OCI-M1 (cell line): ENCODE results near the gene SLC25A22.

Experiments used
- DNase-seq: peaks from one replicate; lab custom pipeline; 2025; lab: John Stamatoyannopoulos, UW

The SLC25A22 gene

DNA sequence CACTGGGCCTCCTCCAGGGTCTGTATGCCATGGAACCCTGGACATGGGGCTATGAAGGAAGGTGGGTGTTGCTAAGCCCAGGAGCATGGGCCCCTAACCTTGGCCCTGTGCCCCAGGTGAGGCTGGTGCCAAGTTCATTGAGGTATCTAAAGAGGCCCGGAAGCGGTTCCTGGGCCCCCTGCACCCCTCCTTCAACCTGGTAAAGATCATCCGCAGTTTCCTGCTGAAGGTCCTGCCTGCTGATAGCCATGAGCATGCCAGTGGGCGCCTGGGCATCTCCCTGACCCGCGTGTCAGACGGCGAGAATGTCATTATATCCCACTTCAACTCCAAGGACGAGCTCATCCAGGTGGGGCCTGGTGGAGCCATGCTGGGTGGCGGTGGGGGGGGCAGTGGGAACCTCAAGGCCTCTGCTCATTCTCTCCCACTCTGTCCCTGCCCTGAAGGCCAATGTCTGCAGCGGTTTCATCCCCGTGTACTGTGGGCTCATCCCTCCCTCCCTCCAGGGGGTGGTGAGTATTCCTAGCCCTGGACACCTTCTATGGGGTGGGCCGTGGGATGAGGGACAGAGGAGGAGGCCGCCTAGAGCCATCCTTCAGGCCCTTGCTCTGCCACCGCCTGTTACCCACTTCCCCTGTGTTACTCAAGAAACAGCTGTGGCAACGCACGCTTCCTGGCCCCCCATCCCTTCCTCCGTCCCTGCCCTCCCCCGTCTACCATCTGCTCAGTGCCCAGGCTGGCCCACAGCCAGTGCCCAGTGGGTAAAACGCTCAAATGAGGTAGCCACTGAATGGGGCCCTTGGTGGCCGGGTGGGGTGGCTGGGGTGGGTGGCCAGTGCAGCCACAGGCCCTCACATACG is 23.7 kb upstream of the SLC25A22 start:
- DNase-seq: no peak

DNA sequence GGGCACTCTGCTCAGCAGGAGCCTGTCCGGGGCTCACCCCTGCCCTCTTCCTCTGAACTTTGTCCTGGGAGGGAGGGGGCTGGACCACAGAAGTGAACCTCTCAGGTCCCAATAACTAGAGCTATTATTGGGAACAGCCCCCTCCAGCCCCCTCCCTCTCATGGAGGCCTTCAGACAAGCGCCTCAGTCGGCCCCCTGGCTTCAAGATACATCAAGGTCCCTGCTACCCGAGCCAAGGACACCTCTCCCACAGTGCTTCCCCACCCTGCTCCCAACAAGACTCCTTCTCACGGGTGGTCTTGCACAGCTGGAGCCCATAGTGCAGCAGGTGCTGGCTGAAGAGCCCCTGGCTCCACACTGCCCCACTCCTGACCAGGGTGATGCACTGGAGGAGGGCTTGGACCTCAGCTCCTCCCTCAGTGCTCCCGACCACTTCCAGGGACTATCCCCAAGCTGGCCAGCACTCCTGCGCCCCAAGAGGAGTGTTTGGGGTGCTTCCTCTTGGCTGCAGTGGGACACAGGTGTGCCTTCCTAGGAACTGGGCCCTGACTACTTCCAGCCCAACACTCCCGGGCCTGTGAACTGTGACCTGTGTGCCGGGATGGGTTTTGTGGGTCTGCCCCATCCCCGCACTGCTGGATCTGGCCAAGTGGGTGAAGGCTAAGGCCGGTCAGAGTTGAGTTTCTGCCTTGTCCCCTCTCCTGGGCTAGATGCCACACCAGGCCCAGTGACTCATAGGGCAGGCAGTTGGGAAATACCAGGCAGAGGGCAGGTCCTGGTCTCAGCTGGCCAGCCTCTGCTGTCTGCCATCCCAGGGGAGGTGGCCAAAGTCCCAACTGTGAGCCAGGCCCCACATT is 22.8 kb upstream of the SLC25A22 start:
- no peak for DNase-seq

DNA sequence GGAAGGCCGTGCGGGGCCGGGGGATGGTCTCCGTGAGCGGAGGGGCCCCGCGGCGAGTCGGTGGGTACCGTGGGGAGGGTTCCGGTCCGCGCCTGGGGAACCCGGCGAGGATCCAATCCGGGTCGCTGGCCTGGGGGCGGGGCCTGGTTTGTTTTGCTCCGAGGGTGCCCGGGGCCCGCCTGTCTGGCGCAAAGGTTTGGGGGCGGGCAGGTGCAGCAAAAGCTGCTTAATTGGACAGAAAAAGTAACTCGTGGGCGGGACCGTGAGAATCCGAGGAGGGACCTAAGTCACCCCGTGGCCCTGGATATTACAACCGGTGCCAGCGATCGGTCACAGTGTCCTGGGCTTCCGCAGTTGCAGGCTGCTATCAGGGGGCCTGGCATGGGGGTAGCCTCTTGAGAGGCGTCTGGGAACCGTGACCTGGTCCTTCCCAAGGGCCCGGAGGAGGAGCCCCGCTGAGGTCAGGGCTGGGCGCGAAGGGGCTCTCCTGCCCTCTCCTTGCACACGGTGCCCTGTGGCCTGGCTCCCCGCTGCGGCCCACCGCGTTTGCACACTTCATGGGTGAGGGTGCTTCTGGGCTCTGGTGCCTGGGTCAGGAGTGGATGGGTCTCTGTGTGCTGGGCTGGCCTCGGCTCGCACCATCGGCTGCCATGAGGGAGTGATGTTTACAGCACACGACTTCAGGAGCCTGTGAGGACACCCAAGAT is 22.0 kb upstream of the SLC25A22 start:
- peak; percentile 91 for DNase-seq

DNA sequence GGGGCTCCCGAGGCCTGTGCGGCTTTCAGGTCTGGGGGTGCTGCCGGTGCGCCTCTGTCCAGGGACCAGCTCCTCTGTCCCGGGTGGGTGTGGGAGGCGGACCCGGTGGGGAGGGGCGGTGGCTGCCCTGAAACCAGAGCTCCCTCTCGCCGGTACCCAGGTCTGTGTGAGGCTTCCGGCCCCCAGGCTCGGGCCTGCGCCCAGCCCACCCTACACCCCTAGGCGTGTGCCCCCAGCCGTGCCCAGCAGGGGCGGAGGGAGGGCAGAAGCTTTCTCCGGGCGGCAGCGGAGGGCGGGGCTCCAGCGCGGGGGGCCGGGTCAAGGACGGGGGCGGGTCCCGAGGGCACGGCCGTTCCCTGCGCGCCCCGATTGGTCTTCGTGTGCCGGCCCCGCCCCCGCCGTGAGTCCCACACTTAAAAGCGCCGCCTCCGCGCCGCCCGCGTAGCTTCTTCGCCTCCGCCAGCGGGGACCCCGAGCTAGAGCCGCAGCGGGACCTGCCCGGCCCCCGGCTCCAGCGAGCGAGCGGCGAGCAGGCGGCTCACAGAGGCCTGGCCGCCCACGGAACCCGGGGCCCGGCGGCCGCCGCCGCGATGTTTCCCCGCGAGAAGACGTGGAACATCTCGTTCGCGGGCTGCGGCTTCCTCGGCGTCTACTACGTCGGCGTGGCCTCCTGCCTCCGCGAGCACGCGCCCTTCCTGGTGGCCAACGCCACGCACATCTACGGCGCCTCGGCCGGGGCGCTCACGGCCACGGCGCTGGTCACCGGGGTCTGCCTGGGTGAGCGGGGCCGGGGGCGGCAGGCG is 21.2 kb upstream of the SLC25A22 start:
- peak; percentile 92 for DNase-seq

GRCh38 chr11:818396-819128 is 20.5 kb upstream of the SLC25A22 start, which contains the start of gene PNPLA2:
PNPLA2 (plus strand) TSS chr11:818914; CDS start chr11:819719, 805 bp downstream.
- no peak for DNase-seq

DNA sequence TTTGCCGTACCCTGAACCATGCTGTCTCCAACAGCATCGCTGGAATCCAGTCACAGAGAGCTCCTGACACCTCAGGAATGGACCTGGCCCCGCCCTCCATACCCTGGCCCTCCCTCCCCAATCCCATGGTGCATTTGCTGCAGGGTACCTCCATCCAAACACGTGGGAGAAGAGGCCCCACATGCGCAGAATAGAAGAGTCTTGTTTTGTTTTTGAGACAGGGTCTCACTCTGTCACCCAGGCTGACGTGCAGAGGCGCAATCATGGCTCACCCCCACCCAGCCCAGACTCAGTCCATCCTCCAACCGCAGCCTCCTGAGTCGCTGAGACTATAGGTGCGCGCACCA is 18.3 kb upstream of the SLC25A22 start:
- no peak for DNase-seq

DNA sequence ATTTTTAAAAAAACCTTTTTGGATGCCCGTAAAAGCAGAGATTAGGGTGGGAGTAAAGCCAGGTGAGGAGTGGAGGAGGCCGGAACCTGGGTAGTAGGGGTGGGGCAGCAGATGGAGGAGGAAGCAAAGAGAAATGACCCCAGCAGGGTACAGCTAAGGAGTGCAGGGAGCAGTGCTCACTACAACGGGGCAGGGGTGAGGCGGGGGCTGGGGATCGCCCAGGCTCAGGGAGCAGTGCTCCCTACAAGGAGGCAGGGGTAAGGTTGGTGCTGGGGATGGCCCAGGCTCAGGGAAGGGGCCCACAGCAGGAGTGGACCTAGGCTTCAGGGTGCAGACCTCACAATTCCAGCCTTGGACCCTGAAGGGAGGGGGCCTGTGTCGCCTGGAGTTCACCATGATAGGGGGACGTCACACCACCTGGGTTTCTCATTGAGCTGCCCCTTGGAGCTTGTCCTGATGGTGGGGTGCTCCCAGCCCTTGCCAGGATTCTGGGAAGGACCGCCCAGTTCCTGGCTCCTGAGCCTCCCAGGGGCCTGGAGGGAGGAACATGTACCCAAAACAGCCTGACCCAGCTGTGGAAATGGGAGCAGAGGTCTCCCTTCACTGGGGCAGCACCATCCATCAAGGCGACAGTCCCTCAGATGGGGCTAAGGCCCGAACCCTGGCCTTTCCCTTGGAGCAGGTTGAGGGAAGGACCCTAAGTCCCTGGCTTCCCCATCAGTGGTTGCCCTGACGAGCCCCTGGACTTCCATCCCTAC is 17.8 kb upstream of the SLC25A22 start:
- DNase-seq: no peak

GRCh38 chr11:813456-814096 is 15.5 kb upstream of the SLC25A22 start:
- no peak for DNase-seq

GRCh38 chr11:813072-813455 is 15.0 kb upstream of the SLC25A22 start:
- DNase-seq: no peak

DNA sequence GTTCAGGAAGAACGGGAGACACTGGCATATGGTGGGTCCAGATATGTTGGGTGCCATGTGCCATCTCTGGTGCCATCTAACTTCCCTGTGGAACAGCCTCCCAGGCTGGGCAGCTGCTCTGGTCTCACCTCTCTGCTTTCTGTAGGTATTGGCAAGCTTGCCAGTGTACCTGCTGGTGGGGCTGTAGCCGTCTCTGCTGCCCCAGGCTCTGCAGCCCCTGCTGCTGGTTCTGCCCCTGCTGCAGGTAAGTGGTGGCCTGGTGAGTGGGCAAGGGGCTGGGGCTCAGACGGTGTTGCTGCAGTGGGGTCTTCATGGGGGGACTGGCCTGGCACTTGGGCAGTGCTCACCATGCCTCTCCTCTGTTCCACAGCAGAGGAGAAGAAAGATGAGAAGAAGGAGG is 14.3 kb upstream of the SLC25A22 start:
- no peak for DNase-seq

- no peak for DNase-seq
These were observed 13.6 kb upstream of the SLC25A22 start for GRCh38 chr11:811446-812245.

- no peak for DNase-seq
These were observed 12.0 kb upstream of the SLC25A22 start for GRCh38 chr11:810040-810567.

GRCh38 chr11:809287-810039 is 11.4 kb upstream of the SLC25A22 start, which contains the start of gene RPLP2:
RPLP2 (plus strand) TSS chr11:809967; CDS start chr11:810235, 268 bp downstream.
- peak; percentile 99 for DNase-seq

DNA sequence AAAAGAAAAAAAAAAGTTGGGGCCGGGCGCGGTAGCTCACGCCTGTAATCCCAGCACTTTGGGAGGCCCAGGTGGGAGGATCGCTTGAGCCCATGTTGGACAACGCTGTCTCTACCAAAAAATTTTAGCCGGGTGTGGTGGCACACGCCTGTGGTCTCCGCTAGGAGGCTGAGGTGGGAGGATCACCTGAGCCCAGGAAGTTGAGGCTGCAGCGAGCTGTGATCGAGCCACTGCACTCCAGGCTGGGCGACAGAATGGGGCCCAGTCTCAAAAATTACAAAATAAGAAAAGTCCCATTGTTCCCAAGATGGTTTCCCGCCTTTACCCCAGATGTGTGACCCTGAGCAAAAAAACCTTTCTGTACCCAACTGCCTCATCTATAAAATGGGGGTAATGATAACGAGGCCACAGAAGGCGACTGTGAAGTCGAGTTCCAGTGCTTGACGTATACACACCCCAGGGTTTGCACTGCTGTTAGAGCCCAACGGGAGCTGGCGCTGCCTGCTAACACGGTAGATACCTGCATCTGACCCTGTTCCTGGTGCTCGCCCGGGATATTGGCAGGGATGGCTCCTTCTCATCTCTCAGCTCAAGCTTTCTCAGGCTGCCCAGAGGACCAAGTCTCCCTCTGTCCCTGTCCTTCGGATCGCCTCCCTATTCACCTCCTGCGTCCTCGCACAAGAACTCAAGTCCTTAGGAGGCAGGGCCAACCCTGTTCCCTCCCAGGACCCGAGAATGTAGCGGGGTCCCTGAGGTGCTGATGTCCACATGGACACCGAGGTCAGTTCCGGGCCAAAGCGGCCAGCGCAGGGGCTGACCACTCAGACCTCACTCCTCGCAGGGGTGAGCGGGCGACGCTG is 10.6 kb upstream of the SLC25A22 start:
- DNase-seq: peak; percentile 64

DNA sequence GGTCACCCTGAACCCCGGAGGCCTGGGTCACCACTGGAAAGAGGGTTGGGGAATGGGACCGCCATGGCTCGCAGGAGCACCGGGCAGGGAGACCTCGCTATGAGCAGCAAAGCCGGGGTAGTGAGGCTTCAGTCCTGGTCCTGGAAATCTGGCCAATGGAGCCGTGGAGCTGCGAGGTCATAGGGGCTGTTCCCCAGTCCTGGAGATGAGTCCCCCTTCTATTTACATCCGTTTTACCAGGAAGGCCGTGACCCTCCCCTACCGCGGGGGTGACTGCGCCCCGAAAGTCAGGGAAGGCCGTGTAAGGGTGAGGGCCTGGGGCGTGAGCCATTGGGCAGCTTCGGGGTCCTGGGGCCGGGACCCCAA is 6.5 kb upstream of the SLC25A22 start:
- DNase-seq: no peak

- no peak for DNase-seq
These were observed 5.9 kb upstream of the SLC25A22 start for GRCh38 chr11:803770-804598.
